ENCODE measurements around the gene IFIH1.

DNA sequence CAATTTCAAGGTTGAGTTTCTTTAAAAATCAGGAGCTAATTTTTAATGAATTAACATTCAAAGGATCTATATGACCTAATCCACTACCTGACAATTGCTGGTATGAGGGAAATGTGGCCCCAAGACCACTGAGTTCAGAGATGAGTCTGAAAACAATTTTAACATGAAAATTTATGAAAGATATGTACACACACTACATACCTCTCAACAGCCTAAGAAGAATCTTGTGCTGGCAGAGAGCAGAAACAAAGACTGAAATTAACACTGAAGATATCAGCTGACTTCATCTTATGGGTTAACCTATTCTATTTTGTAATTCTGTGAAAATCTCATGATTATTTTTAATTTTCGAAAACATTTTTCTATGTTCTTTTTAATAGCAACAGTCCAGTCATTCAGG, 76.9 kb downstream of the IFIH1 start:
- TF ChIP-seq EP300 (IDR thresholded peaks at IDR 0.05; ENCODE audit: borderline replicate concordance in 1 of 2, low read depth in 1 of 2, low read length in 1 of 2) = no peak
- TF ChIP-seq, protein P1, sequence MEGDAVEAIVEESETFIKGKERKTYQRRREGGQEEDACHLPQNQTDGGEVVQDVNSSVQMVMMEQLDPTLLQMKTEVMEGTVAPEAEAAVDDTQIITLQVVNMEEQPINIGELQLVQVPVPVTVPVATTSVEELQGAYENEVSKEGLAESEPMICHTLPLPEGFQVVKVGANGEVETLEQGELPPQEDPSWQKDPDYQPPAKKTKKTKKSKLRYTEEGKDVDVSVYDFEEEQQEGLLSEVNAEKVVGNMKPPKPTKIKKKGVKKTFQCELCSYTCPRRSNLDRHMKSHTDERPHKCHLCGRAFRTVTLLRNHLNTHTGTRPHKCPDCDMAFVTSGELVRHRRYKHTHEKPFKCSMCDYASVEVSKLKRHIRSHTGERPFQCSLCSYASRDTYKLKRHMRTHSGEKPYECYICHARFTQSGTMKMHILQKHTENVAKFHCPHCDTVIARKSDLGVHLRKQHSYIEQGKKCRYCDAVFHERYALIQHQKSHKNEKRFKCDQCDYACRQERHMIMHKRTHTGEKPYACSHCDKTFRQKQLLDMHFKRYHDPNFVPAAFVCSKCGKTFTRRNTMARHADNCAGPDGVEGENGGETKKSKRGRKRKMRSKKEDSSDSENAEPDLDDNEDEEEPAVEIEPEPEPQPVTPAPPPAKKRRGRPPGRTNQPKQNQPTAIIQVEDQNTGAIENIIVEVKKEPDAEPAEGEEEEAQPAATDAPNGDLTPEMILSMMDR (IDR thresholded peaks at IDR 0.05) = no peak

All from SK-N-SH (cell line).